ENCODE data around the gene ATP11A. TPM values are rescaled to one million over a fixed set of nuclear protein-coding genes. Genes with fewer than 3 reads are reported as not detected.

ATP11A gene
- polyA plus RNA-seq, 4 donors, result 3.2 to 79.6 (median 9.5) TPM

- H3K27ac ChIP-seq (ENCODE audit: low read depth in 1 of 3, low read length in 2 of 3), result no peak overlapping the region
- H3K36me3 ChIP-seq (ENCODE audit: control insufficient read depth in 3 of 3, insufficient read depth in 2 of 3, low read depth in 1 of 3, low read length in 3 of 3), result peaks cover 2 to 74% (median 13%) of the 10 kb centered on the region in 3 donors
- H3K4me1 ChIP-seq (ENCODE audit: control insufficient read depth in 3 of 3, insufficient read depth in 2 of 3, low read depth in 1 of 3, low read length in 2 of 3), result no peaks in the 10 kb centered on the region
- DNase-seq (no peak), FAIRE-seq (no peak)
- no peak overlapping the region for H3K4me3 ChIP-seq (ENCODE audit: low read depth in 1 of 3, low read length in 3 of 3)
- H3K9me3 ChIP-seq (ENCODE audit: control insufficient read depth in 2 of 2, insufficient read depth in 1 of 2, low read depth in 1 of 2, low read length in 1 of 2), result peaks cover 0 to 9% of the 10 kb centered on the region in 2 donors
- WGBS, 3 donors, result 91 to 98% (median 94%) methylated on average over 7 of the region's 7 CpGs
- no peaks in the 10 kb centered on the region for H3K27me3 ChIP-seq (ENCODE audit: control insufficient read depth in 3 of 3, insufficient read depth in 3 of 3, low read length in 3 of 3)
Observed at GRCh38 chr13:112818698-112819045, 128.8 kb downstream of the ATP11A start.

GRCh38 chr13:112819111-112819510 lies 129.3 kb downstream of the ATP11A start:
- Histone ChIP-seq H3K36me3 (ENCODE audit: control insufficient read depth in 3 of 3, insufficient read depth in 2 of 3, low read depth in 1 of 3, low read length in 3 of 3) (peaks cover 2 to 71% (median 13%) of the 10 kb centered on the region in 3 donors), H3K27ac (ENCODE audit: low read depth in 1 of 3, low read length in 2 of 3) (no peak overlapping the region), H3K27me3 (ENCODE audit: control insufficient read depth in 3 of 3, insufficient read depth in 3 of 3, low read length in 3 of 3) (no peaks in the 10 kb centered on the region), H3K9me3 (ENCODE audit: control insufficient read depth in 2 of 2, insufficient read depth in 1 of 2, low read depth in 1 of 2, low read length in 1 of 2) (peaks cover 0 to 9% of the 10 kb centered on the region in 2 donors), H3K4me3 (ENCODE audit: low read depth in 1 of 3, low read length in 3 of 3) (no peak overlapping the region), H3K4me1 (ENCODE audit: control insufficient read depth in 3 of 3, insufficient read depth in 2 of 3, low read depth in 1 of 3, low read length in 2 of 3) (no peaks in the 10 kb centered on the region)
- DNase-seq (no peak), FAIRE-seq (no peak)
- 95 to 97% (median 96%) methylated on average over 13 of the region's 13 CpGs for WGBS, 3 donors

- FAIRE-seq, result no peak
- H3K9me3 ChIP-seq (ENCODE audit: control insufficient read depth in 2 of 2, insufficient read depth in 1 of 2, low read depth in 1 of 2, low read length in 1 of 2), result peaks cover 0 to 9% of the 10 kb centered on the region in 2 donors
- peaks cover 2 to 71% (median 13%) of the 10 kb centered on the region in 3 donors for H3K36me3 ChIP-seq (ENCODE audit: control insufficient read depth in 3 of 3, insufficient read depth in 2 of 3, low read depth in 1 of 3, low read length in 3 of 3)
- H3K4me1 ChIP-seq (ENCODE audit: control insufficient read depth in 3 of 3, insufficient read depth in 2 of 3, low read depth in 1 of 3, low read length in 2 of 3), result no peaks in the 10 kb centered on the region
- no peak overlapping the region for H3K4me3 ChIP-seq (ENCODE audit: low read depth in 1 of 3, low read length in 3 of 3)
- H3K27me3 ChIP-seq (ENCODE audit: control insufficient read depth in 3 of 3, insufficient read depth in 3 of 3, low read length in 3 of 3), result no peaks in the 10 kb centered on the region
- H3K27ac ChIP-seq (ENCODE audit: low read depth in 1 of 3, low read length in 2 of 3), result no peak overlapping the region
- DNase-seq, result no peak
- WGBS, 3 donors, result 93 to 95% (median 95%) methylated on average over 29 of the region's 29 CpGs
Observed at GRCh38 chr13:112819816-112820215, 130.0 kb downstream of the ATP11A start.

GRCh38 chr13:112820318-112820717 lies 130.5 kb downstream of the ATP11A start:
- Histone ChIP-seq H3K27ac (ENCODE audit: low read depth in 1 of 3, low read length in 2 of 3) (no peak overlapping the region), H3K4me1 (ENCODE audit: control insufficient read depth in 3 of 3, insufficient read depth in 2 of 3, low read depth in 1 of 3, low read length in 2 of 3) (no peaks in the 10 kb centered on the region), H3K4me3 (ENCODE audit: low read depth in 1 of 3, low read length in 3 of 3) (no peak overlapping the region), H3K27me3 (ENCODE audit: control insufficient read depth in 3 of 3, insufficient read depth in 3 of 3, low read length in 3 of 3) (no peaks in the 10 kb centered on the region), H3K36me3 (ENCODE audit: control insufficient read depth in 3 of 3, insufficient read depth in 2 of 3, low read depth in 1 of 3, low read length in 3 of 3) (peaks cover 3 to 71% (median 13%) of the 10 kb centered on the region in 3 donors), H3K9me3 (ENCODE audit: control insufficient read depth in 2 of 2, insufficient read depth in 1 of 2, low read depth in 1 of 2, low read length in 1 of 2) (peaks cover 0 to 9% of the 10 kb centered on the region in 2 donors)
- no peak for DNase-seq
- no peak for FAIRE-seq
- WGBS, 3 donors, result 95 to 96% (median 95%) methylated on average over 11 of the region's 11 CpGs

- Histone ChIP-seq H3K27ac (ENCODE audit: low read depth in 1 of 3, low read length in 2 of 3) (no peak overlapping the region), H3K4me1 (ENCODE audit: control insufficient read depth in 3 of 3, insufficient read depth in 2 of 3, low read depth in 1 of 3, low read length in 2 of 3) (no peaks in the 10 kb centered on the region), H3K9me3 (ENCODE audit: control insufficient read depth in 2 of 2, insufficient read depth in 1 of 2, low read depth in 1 of 2, low read length in 1 of 2) (peaks cover 0 to 9% of the 10 kb centered on the region in 2 donors), H3K4me3 (ENCODE audit: low read depth in 1 of 3, low read length in 3 of 3) (no peak overlapping the region), H3K27me3 (ENCODE audit: control insufficient read depth in 3 of 3, insufficient read depth in 3 of 3, low read length in 3 of 3) (no peaks in the 10 kb centered on the region), H3K36me3 (ENCODE audit: control insufficient read depth in 3 of 3, insufficient read depth in 2 of 3, low read depth in 1 of 3, low read length in 3 of 3) (peaks cover 7 to 71% (median 11%) of the 10 kb centered on the region in 3 donors)
- WGBS, 3 donors, result 82 to 95% (median 93%) methylated on average over 19 of the region's 19 CpGs
- DNase-seq, result no peak
- FAIRE-seq, result no peak
Observed at GRCh38 chr13:112821340-112822055, 131.7 kb downstream of the ATP11A start.

- 80 to 95% (median 84%) methylated on average over 11 of the region's 11 CpGs for WGBS, 3 donors
- no peaks in the 10 kb centered on the region for H3K27me3 ChIP-seq (ENCODE audit: control insufficient read depth in 3 of 3, insufficient read depth in 3 of 3, low read length in 3 of 3)
- H3K27ac ChIP-seq (ENCODE audit: low read depth in 1 of 3, low read length in 2 of 3), result no peak overlapping the region
- H3K36me3 ChIP-seq (ENCODE audit: control insufficient read depth in 3 of 3, insufficient read depth in 2 of 3, low read depth in 1 of 3, low read length in 3 of 3), result peaks cover 11 to 75% (median 16%) of the 10 kb centered on the region in 3 donors
- H3K9me3 ChIP-seq (ENCODE audit: control insufficient read depth in 2 of 2, insufficient read depth in 1 of 2, low read depth in 1 of 2, low read length in 1 of 2), result peaks cover 0 to 3% of the 10 kb centered on the region in 2 donors
- no peak for FAIRE-seq
- H3K4me1 ChIP-seq (ENCODE audit: control insufficient read depth in 3 of 3, insufficient read depth in 2 of 3, low read depth in 1 of 3, low read length in 2 of 3), result no peaks in the 10 kb centered on the region
- DNase-seq, result no peak
- H3K4me3 ChIP-seq (ENCODE audit: low read depth in 1 of 3, low read length in 3 of 3), result no peak overlapping the region
Observed at GRCh38 chr13:112822851-112823250, 133.0 kb downstream of the ATP11A start.

- no peaks in the 10 kb centered on the region for H3K27me3 ChIP-seq (ENCODE audit: control insufficient read depth in 3 of 3, insufficient read depth in 3 of 3, low read length in 3 of 3)
- H3K4me3 ChIP-seq (ENCODE audit: low read depth in 1 of 3, low read length in 3 of 3), result no peak overlapping the region
- FAIRE-seq, result no peak
- peaks cover 11 to 74% (median 16%) of the 10 kb centered on the region in 3 donors for H3K36me3 ChIP-seq (ENCODE audit: control insufficient read depth in 3 of 3, insufficient read depth in 2 of 3, low read depth in 1 of 3, low read length in 3 of 3)
- DNase-seq, result no peak
- 86 to 97% (median 95%) methylated on average over 10 of the region's 10 CpGs for WGBS, 3 donors
- H3K4me1 ChIP-seq (ENCODE audit: control insufficient read depth in 3 of 3, insufficient read depth in 2 of 3, low read depth in 1 of 3, low read length in 2 of 3), result no peaks in the 10 kb centered on the region
- H3K9me3 ChIP-seq (ENCODE audit: control insufficient read depth in 2 of 2, insufficient read depth in 1 of 2, low read depth in 1 of 2, low read length in 1 of 2), result no peaks in the 10 kb centered on the region
- H3K27ac ChIP-seq (ENCODE audit: low read depth in 1 of 3, low read length in 2 of 3), result no peak overlapping the region
Observed at GRCh38 chr13:112824429-112824828, 134.6 kb downstream of the ATP11A start.

- no peak for FAIRE-seq
- no peak for DNase-seq
- 92 to 94% (median 93%) methylated on average over 11 of the region's 11 CpGs for WGBS, 3 donors
- Histone ChIP-seq H3K9me3 (ENCODE audit: control insufficient read depth in 2 of 2, insufficient read depth in 1 of 2, low read depth in 1 of 2, low read length in 1 of 2) (no peaks in the 10 kb centered on the region), H3K36me3 (ENCODE audit: control insufficient read depth in 3 of 3, insufficient read depth in 2 of 3, low read depth in 1 of 3, low read length in 3 of 3) (peaks cover 11 to 69% (median 13%) of the 10 kb centered on the region in 3 donors), H3K27me3 (ENCODE audit: control insufficient read depth in 3 of 3, insufficient read depth in 3 of 3, low read length in 3 of 3) (no peaks in the 10 kb centered on the region), H3K27ac (ENCODE audit: low read depth in 1 of 3, low read length in 2 of 3) (no peak overlapping the region), H3K4me1 (ENCODE audit: control insufficient read depth in 3 of 3, insufficient read depth in 2 of 3, low read depth in 1 of 3, low read length in 2 of 3) (no peaks in the 10 kb centered on the region), H3K4me3 (ENCODE audit: low read depth in 1 of 3, low read length in 3 of 3) (no peak overlapping the region)
Observed at GRCh38 chr13:112825071-112825470, 135.2 kb downstream of the ATP11A start.

GRCh38 chr13:112825875-112826274 lies 136.0 kb downstream of the ATP11A start:
- peaks cover 10 to 71% (median 12%) of the 10 kb centered on the region in 3 donors for H3K36me3 ChIP-seq (ENCODE audit: control insufficient read depth in 3 of 3, insufficient read depth in 2 of 3, low read depth in 1 of 3, low read length in 3 of 3)
- DNase-seq (no peak), FAIRE-seq (no peak)
- H3K4me1 ChIP-seq (ENCODE audit: control insufficient read depth in 3 of 3, insufficient read depth in 2 of 3, low read depth in 1 of 3, low read length in 2 of 3), result no peaks in the 10 kb centered on the region
- 95 to 97% (median 97%) methylated on average over 6 of the region's 6 CpGs for WGBS, 3 donors
- H3K27ac ChIP-seq (ENCODE audit: low read depth in 1 of 3, low read length in 2 of 3), result no peak overlapping the region
- no peaks in the 10 kb centered on the region for H3K27me3 ChIP-seq (ENCODE audit: control insufficient read depth in 3 of 3, insufficient read depth in 3 of 3, low read length in 3 of 3)
- H3K9me3 ChIP-seq (ENCODE audit: control insufficient read depth in 2 of 2, insufficient read depth in 1 of 2, low read depth in 1 of 2, low read length in 1 of 2), result no peaks in the 10 kb centered on the region
- H3K4me3 ChIP-seq (ENCODE audit: low read depth in 1 of 3, low read length in 3 of 3), result no peak overlapping the region

Measured in small intestine (tissue), 7 donors.